ENCODE results near the gene COPZ1. TPM values are rescaled to one million over a fixed set of nuclear protein-coding genes. Genes with fewer than 3 reads are reported as not detected.

The COPZ1 gene
- total and polyA plus RNA-seq, 9 of the 15 experiments (the other 6 are each of a cell fraction or from before 2014, with no cell fraction given): 137 to 487 (median 233) TPM

DNA sequence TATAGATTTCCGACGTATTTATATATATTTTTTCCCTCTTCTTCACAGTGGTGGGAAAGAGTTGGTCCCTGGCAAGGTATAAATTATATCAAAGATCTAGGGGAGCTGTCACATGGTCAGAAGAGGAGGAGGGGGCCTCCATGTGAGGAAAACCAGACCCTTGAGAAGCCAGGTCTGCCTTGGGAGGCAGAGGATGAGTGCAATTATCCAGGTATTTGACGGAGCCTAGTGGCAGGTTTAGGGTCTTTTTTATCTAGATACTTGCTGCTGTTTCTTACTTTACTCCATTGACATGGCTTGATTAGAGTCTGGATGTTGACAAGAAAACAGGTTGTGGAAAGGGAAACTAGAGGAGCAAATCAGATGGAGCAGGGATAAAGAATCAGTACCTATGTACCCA is 5.5 kb downstream of the COPZ1 start:
- Histone ChIP-seq H3K79me2 (ENCODE audit: control insufficient read depth, insufficient read depth, low read length) (peaks cover 93% of the 10 kb centered on the region), H3K9me1 (ENCODE audit: control insufficient read depth, insufficient read depth, low read length) (no peaks in the 10 kb centered on the region), H3K4me1 (replicated peaks in 1 of 2; ENCODE audit: control insufficient read depth in 2 of 2, insufficient read depth in 2 of 2, low read length in 2 of 2) (peaks cover 32 to 36% of the 10 kb centered on the region in 2 experiments; a peak in 4 of 5 replicates), H3K36me3 (ENCODE audit: control insufficient read depth, insufficient read depth, low read length) (peaks cover 37% of the 10 kb centered on the region), H2AFZ (ENCODE audit: low read depth, low read length) (no peak overlapping the region), H3K27me3 (ENCODE audit: control insufficient read depth in 2 of 2, insufficient read depth in 2 of 2, low read length in 2 of 2) (no peaks in the 10 kb centered on the region), H3K27ac (ENCODE audit: extremely low read depth, low read depth, low read length) (peak overlapping the region; percentile 29; the same call in 2 of the 3 replicates), H4K20me1 (replicated peaks; ENCODE audit: control insufficient read depth, insufficient read depth, low read length) (no peaks in the 10 kb centered on the region; the same call in 1 of the 2 replicates), H3K9ac (ENCODE audit: insufficient read depth in 1 of 2, low read depth in 2 of 2, low read length in 2 of 2) (peak overlapping the region; percentile 1 to 24; a peak in 1 of 4 replicates), H3K4me2 (ENCODE audit: insufficient read depth, low read length) (peak overlapping the region; percentile 31; the same call in 1 of the 2 replicates), H3K9me3 (replicated peaks; ENCODE audit: control insufficient read depth, insufficient read depth, low read depth, low read length) (no peaks in the 10 kb centered on the region), H3K4me3 (no peak overlapping the region)
- WGBS (ENCODE audit: insufficient coverage, low coverage, missing lambda C conversion rate): 75% methylated on average over 3 of the region's 3 CpGs
- no peak for DNase-seq (ENCODE audit: extremely low read depth in 1 of 4, low spot score in 3 of 4)
- intact Hi-C loops (cut with micrococcal nuclease): no loop called here
- no peak for ATAC-seq
- BruUV-seq (replicated peaks): no TSS peak
- CTCF ChIA-PET (ENCODE audit: low intra/inter-chr PET ratio): no interaction called here
- POLR2A ChIA-PET: interaction anchor here (0.9 to 1.0 kb wide), 2 partner anchors 13 to 44 kb away, joined by 3 to 5 read pairs; no protein-coding TSS in a partner anchor
- peak; percentile 56 for FAIRE-seq
- in situ Hi-C loops (cut with MboI): no loop called here
- TF ChIP-seq RCOR1 (IDR thresholded peaks at IDR 0.05; ENCODE audit: borderline replicate concordance in 1 of 2, low read depth in 2 of 2, low read length in 2 of 2) (no peak), CBX5 (IDR thresholded peaks at IDR 0.05; ENCODE audit: borderline replicate concordance, low read depth) (no peak), SMC3 (conservative IDR thresholded peaks at IDR 0.05; ENCODE audit: insufficient read depth, low read depth, low read length) (no peak), CEBPB (tag; IDR thresholded peaks at IDR 0.05) (no peak), NUFIP1 (IDR thresholded peaks at IDR 0.05; ENCODE audit: partially characterized antibody) (no peak), PCBP2 (IDR thresholded peaks at IDR 0.05; ENCODE audit: low read depth, low read length, poor library complexity, severe bottlenecking) (no peak)
- TF ChIP-seq, protein P1, sequence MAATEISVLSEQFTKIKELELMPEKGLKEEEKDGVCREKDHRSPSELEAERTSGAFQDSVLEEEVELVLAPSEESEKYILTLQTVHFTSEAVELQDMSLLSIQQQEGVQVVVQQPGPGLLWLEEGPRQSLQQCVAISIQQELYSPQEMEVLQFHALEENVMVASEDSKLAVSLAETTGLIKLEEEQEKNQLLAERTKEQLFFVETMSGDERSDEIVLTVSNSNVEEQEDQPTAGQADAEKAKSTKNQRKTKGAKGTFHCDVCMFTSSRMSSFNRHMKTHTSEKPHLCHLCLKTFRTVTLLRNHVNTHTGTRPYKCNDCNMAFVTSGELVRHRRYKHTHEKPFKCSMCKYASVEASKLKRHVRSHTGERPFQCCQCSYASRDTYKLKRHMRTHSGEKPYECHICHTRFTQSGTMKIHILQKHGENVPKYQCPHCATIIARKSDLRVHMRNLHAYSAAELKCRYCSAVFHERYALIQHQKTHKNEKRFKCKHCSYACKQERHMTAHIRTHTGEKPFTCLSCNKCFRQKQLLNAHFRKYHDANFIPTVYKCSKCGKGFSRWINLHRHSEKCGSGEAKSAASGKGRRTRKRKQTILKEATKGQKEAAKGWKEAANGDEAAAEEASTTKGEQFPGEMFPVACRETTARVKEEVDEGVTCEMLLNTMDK (IDR thresholded peaks at IDR 0.05; ENCODE audit: borderline replicate concordance, insufficient read depth, low read depth, low read length, poor library complexity, severe bottlenecking): no peak
- TF ChIP-seq, protein P2, sequence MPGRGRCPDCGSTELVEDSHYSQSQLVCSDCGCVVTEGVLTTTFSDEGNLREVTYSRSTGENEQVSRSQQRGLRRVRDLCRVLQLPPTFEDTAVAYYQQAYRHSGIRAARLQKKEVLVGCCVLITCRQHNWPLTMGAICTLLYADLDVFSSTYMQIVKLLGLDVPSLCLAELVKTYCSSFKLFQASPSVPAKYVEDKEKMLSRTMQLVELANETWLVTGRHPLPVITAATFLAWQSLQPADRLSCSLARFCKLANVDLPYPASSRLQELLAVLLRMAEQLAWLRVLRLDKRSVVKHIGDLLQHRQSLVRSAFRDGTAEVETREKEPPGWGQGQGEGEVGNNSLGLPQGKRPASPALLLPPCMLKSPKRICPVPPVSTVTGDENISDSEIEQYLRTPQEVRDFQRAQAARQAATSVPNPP (IDR thresholded peaks at IDR 0.05; ENCODE audit: borderline replicate concordance, insufficient read depth, insufficient read length): no peak
- TF ChIP-seq, protein P3, sequence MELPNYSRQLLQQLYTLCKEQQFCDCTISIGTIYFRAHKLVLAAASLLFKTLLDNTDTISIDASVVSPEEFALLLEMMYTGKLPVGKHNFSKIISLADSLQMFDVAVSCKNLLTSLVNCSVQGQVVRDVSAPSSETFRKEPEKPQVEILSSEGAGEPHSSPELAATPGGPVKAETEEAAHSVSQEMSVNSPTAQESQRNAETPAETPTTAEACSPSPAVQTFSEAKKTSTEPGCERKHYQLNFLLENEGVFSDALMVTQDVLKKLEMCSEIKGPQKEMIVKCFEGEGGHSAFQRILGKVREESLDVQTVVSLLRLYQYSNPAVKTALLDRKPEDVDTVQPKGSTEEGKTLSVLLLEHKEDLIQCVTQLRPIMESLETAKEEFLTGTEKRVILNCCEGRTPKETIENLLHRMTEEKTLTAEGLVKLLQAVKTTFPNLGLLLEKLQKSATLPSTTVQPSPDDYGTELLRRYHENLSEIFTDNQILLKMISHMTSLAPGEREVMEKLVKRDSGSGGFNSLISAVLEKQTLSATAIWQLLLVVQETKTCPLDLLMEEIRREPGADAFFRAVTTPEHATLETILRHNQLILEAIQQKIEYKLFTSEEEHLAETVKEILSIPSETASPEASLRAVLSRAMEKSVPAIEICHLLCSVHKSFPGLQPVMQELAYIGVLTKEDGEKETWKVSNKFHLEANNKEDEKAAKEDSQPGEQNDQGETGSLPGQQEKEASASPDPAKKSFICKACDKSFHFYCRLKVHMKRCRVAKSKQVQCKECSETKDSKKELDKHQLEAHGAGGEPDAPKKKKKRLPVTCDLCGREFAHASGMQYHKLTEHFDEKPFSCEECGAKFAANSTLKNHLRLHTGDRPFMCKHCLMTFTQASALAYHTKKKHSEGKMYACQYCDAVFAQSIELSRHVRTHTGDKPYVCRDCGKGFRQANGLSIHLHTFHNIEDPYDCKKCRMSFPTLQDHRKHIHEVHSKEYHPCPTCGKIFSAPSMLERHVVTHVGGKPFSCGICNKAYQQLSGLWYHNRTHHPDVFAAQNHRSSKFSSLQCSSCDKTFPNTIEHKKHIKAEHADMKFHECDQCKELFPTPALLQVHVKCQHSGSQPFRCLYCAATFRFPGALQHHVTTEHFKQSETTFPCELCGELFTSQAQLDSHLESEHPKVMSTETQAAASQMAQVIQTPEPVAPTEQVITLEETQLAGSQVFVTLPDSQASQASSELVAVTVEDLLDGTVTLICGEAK (IDR thresholded peaks at IDR 0.05): no peak
- TF ChIP-seq, protein P3 (CRISPR knock-in tag; IDR thresholded peaks at IDR 0.05): no peak
